Retina (tissue), 1 donor: Measurements from ENCODE around the gene TEX22.
"Not testable (repeated sequence)": the region's sequence is repeated elsewhere in the genome, so short reads cannot be mapped to it uniquely, and the experiment has no call there.

Experiments used
- DNase-seq: peaks from one replicate; pipeline ENCODE4 v3.0.0-alpha.2; 2016

Gene TEX22, protein sequence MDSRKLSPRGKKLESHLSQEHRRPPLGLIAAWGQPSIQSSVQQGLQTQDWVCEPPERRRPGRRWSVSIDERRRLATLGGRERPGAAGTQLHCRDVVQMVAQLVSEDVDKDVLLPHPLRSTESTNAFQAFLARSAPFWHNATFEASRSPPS

GRCh38 chr14:105398044-105398725 lies at the start of gene TEX22:
Gene TEX22, plus strand, starts transcription at chr14:105398538. Its CDS starts 803 bp downstream, at chr14:105399341.
- peak; percentile 94 for DNase-seq

GRCh38 chr14:105348945-105349699 lies 49.2 kb upstream of the TEX22 start:
- DNase-seq, result no peak

- no peak for DNase-seq
These were observed 48.3 kb upstream of the TEX22 start for GRCh38 chr14:105349992-105350391.

GRCh38 chr14:105350450-105351244 lies 47.7 kb upstream of the TEX22 start:
- DNase-seq, result no peak

GRCh38 chr14:105351410-105351809 lies 46.9 kb upstream of the TEX22 start:
- DNase-seq, result no peak

- DNase-seq, result peak; percentile 84
These were observed 46.2 kb upstream of the TEX22 start for GRCh38 chr14:105351920-105352851.

- DNase-seq, result no peak
These were observed 45.2 kb upstream of the TEX22 start for GRCh38 chr14:105353136-105353535.

DNA sequence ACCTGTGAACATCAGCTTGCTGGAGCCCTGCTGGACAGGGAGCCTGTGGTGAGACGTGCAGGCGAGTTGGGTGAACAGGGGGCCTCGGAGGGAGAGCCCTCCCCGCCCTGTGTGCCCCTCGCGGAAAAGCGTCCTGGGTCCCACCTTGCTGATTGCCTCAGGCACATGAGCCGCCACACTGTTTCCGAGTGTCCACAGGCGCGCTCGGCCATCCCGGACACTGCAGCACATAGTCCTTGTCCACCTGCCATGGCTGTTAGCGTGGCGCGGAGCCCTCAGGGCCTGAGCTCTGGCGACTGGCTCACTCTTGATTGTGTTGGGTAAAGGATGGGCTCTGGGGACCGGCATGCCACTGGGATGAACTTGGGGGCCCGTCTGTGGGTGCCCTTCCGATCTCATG lies 43.8 kb upstream of the TEX22 start:
- no peak for DNase-seq

GRCh38 chr14:105355049-105355575 lies 43.2 kb upstream of the TEX22 start:
- DNase-seq, result no peak

DNA sequence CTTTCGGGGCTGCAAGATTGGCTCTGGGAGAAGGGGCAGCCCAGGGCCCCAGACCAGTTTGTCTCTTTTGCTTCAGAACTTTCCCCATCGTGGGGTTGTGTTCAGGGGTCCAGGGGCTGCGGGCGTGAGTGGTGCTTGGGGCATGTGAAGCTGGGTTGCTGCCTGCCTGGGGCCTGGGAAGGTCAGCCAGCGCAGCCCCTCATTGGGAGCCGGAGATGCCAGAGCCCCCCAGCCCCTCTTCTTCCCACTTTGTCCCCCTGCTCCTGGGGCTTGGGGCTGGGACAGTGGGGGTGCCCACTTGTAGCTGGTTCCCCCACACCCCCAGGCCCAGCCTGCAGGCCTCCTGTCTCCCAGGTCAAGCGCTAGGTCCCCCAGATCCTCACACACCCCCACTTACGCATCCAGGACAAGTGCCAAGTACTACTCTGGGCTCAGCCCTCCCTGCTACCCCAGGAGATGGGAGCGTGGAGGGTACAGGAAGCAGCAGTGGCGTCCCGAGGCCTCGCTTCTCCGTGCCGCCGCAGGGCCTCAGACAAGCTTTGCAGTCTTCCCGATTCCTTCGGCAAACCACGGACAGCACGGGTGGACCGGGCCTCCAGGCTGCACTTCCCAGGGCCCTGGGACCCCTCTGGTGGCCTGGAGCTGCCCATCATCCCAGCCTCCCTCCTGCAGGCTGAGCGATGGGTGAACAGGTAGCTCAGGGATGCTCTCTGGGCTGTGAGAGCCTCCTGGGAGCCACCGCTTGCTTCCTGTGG lies 42.3 kb upstream of the TEX22 start:
- no peak for DNase-seq

- no peak for DNase-seq
These were observed 41.4 kb upstream of the TEX22 start for GRCh38 chr14:105356927-105357326.

DNA sequence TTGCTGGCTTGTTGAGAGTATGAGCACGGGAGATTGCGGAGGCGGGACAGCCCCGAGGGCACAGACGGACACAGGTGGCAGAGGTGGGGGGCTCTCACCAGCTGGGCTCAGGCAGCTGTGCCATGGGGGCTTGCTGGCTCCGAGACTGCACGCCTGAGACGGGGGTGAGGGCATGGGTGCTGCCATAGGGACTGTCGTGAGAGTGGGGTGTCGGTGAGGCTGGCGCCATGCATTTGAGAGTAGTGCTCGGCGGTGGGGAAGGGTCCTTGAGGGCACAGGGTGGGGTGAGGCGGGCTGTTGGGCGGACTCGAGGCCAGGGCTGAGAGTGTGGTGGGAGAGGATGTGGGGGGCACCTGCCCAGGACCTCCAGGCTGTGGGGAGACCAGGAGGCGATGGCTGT lies 40.7 kb upstream of the TEX22 start:
- DNase-seq, result no peak

- DNase-seq, result no peak
These were observed 40.0 kb upstream of the TEX22 start for GRCh38 chr14:105358140-105358846.

GRCh38 chr14:105358943-105359342 lies 39.4 kb upstream of the TEX22 start:
- DNase-seq, result no peak

DNA sequence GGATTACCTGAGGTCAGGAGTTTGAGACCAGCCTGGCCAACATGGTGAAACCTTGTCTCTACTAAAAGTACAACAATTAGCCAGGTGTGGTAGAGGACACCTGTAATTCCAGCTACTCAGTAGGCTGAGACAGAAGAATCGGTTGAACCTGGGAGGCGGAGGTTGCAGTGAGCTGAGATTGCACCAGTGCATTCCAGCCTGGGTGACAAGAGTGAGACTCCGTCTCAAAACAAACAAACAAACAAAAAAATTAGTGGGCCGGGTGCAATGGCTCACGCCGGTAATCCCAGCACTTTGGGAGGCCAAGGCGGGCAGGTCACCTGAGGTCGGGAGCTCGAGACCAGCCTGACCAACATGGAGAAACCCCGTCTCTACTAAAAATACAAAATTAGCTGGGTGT lies 36.9 kb upstream of the TEX22 start:
- DNase-seq, result not testable (repeated sequence)

DNA sequence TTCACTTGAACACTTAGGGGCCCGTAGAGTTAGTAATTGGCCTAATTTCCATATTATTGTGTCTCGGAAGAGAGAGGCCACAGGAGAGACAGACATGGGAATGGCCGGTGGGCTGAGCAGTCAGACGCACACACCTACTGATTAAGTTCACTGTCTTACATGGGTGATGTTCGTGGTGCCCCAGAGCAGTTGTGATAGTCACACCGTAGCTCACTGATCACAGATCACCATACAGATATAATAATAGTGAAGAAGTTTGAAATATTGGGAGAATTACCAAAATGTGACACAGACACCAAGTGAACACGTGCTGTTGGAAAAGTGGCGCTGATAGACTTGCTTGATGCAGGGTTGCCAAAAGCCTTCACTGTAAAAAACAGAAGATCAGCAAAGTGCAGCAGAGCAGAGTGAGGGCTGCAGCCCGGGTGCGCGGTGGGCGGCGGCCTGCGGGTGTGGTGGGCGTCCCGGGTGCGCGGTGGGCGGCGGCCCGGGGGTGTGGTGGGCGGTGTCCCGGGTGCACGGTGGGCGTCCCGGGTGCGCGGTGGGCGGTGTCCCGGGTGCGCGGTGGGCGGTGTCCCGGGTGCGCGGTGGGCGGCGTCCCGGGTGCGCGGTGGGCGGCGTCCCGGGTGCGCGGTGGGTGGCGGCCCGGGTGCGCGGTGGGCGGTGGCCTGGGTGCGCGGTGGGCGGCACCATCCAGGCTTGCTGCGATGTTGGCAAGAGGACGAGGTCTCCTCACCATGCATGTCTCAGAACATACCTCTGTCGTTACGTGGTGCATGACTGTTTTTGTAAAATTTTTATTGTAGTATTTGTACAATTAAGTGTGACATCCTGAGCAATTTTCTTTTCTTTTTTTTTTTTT lies 34.3 kb upstream of the TEX22 start:
- peak; percentile 51 for DNase-seq

DNA sequence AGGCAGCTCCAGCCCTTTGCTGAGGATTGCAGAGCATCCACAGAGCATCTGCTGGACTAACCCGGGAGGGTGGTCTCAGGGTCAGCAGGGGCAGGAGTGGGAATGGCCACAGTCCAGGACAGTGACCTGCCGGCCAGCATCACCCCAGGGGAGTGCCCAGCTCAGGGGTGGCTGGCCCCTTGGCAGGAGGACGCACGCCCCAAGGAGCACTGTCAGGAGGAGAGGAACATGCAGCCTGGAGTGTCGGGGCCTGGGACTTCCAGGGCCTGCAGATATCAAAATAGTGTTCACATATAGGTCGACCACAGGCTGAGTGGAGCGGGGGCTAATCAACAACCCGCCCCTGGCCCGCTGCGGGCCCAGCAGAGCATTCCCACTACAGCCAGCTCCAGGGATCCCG lies 33.2 kb upstream of the TEX22 start:
- no peak for DNase-seq

- DNase-seq, result no peak
These were observed 32.7 kb upstream of the TEX22 start for GRCh38 chr14:105365681-105366080.

- no peak for DNase-seq
These were observed 31.8 kb upstream of the TEX22 start for GRCh38 chr14:105366386-105367074.
